HG03354 (cell line): ENCODE data around the gene AKTIP.
A peak's percentile ranks its signal among the peaks of the same experiment; 100 is the strongest.

ENCODE experiments used
- ATAC-seq: cut with Tn5 transposase; IDR thresholded peaks from one replicate; pipeline ENCODE4 v1.9.1; 2021; ENCODE audit warnings: mild to moderate bottlenecking; ENCODE audit not compliant: unreplicated experiment, poor library complexity, severe bottlenecking

Gene AKTIP

DNA sequence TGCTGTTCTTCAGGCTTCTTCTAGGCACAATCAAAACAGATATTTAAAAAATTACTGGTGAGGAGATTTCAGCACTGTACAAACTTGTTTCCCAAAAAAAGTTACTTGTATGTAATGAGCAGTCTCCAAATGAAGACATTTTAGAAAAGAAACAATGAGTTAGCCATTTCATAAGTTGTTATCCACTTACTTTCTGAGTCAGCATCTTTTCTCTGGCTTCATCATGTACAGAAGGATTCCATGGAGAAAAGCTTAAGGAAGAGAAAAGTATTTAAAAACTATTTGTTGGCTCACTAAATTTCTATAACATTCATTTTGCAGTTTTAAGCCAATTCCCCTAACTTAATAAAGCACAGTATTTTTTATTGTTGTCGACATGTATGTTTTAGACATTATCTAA is 10.5 kb downstream of the AKTIP start:
- no peak for ATAC-seq

DNA sequence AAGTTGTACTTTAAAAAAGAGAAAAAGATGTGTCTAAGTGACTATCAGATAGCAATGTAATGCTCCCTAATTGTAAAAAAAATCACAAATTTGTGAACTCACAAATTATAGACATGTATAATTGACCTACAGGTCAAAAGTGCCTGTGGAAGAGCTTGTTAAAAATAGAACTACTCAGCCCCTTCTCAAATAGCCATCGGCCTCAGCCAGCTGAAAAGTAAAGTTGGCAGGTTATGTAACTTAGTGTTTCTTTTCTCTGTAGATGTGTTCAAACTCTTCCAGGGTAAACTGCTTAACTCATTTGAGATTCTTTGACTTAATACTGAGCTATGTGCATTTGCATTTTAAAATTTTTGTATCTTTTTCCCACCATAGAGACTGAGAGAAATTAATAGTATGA is 13.3 kb downstream of the AKTIP start:
- no peak for ATAC-seq

DNA sequence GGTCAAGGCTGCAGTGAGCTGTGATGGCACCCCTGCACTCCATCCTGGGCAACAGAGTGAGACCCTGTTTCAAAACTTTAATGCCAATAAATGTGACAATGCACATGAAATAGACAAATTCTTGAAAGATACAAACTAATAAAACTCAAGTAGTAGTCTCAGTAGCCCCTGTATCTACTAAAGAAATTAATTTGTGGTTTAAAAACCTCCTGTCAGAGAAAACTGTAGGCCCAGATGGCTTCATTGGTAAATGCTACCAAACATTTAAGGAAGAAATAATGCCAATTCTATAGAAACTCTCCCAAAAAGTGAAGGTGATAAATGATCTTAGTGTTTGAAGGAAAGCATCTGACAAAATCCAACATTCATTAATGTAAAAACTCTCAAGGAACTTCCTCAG is 16.8 kb downstream of the AKTIP start:
- no peak for ATAC-seq

DNA sequence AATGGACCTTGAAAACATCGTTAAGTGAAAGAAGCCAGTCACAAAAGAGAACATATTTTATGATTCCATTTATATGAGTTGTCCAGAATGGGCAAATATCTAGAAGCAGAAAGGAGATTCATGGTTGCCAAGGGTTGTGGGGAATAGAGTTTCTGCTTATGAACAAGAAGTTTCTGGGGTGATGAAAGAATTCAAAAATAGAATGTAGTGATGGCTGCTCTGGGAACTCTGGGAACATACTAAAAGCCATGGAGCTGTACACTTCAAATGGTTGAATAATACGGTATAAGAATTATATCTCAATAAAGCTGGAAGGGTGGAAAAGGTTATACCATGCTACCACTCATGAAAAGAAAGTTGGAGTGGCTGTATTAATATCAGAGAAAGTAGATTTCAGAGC is 18.5 kb downstream of the AKTIP start:
- no peak for ATAC-seq

DNA sequence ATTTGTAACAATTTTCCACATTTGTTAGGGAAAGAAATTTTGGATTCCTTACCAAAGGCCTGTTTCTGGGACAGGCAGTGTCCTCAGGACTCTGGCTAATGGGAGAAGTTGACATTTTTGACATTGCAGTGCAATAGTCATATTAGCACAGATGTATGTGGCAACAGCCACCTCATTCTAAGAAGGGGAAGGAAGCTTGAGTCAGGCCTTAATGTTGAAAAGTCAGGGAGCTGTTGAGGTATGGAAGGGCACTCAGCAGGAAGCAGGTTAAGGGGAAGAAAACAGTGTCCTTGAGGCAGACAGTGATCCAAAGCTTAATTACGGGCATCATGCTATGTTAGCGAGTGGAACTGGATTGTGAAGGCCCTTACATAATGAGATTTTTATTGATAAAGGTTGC is 20.9 kb downstream of the AKTIP start:
- no peak for ATAC-seq

DNA sequence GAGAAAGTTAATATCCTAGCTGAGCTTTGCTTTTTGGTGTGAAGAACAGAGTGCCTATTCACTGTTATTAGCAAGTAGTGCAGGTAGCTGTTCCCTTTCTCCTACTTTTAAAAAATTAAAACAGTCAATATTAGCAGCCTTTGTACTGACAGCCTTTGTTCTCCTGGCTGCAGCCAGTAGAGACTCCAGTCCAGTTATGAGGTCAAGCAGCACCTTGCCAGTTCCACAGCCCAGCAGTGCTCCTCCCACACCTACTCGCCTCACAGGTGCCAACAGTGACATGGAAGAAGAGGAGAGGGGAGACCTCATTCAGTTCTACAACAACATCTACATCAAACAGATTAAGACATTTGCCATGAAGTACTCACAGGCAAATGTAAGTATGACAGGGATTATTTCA is 22.6 kb downstream of the AKTIP start:
- ATAC-seq: no peak

DNA sequence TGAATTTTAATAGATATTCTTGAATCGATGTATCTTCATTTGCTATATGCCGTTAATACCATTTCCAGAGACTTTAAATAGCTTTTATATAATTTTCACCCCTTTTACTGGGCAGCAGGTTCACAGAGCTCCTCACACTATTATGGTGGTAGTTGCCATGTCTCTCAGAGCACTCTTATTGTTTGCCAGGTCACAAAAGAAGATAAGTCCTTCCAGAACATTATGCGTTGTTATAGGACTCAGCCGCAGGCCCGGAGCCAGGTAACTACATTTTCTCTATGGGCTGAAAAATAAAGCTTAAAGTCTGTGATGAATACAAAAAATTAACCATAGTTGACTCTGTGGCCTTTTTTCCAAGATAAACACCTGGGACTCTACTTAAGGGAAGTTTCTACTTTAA is 24.0 kb downstream of the AKTIP start:
- no peak for ATAC-seq

DNA sequence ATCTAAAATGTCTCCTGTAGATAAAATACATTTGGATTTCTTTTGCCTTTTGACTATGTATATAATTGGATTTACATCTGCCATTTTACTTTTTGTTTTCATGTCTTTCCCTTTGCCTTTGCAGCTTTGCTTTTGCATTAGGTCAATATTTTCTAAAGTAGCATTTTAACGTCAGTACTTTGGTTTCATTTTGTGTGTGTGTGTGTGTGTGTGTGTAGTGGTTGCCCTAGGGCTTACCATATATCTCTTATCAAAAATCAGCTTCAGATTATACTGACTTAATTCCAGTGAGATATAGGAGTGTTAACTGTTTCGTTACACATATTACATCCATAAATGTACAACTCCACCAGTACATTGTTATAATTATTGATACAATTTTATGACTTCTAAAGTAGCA is 26.1 kb downstream of the AKTIP start:
- ATAC-seq: no peak

DNA sequence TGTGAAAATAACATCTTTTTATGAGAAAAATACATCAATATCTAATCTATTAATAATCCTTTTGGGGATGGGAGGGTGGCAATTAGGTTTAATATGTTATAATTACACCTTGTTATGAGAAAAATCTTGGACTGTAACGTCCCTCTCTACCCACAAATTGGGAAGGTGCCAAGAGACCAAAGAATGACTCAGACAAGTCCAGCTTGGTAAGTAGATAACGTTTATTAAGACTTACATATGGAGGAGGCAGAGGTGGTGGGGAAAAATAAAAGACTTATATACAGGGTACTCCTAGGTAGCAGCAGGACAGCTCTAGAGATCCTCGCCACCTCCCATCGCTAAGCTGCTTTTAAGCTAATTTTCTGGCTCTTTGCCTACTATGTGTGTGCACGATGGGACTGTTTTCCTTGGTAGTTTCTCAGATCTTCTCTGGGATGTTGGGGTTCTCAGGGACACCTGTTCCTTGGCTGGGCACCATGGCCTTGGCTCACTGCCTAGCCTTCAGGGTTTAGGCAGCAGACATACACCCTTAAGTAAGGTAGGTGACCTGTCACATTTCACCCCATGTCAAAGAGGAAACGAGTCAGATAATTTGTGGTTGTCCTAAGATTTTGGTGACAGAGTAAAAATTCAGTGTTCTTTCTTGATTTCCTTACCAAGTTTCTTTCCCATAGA is 37.3 kb downstream of the AKTIP start:
- ATAC-seq: no peak

DNA sequence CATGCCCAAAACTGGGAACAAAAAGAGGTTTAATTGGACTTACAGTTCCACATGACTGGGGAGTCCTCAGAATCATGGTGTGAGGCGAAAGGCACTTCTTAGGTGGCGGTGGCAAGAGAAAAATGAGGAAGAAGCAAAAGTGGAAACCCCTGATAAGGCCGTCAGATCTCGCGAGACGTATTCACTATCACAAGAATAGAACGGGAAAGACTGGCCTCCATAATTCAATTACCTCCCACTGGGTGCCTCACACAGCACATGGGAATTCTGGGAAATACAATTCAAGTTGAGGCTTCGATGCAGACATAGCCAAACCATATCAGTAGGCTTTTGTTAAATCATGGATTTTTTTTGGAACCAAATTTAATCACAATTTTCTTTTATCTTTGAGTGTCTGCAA is 44.4 kb downstream of the AKTIP start:
- ATAC-seq: no peak

DNA sequence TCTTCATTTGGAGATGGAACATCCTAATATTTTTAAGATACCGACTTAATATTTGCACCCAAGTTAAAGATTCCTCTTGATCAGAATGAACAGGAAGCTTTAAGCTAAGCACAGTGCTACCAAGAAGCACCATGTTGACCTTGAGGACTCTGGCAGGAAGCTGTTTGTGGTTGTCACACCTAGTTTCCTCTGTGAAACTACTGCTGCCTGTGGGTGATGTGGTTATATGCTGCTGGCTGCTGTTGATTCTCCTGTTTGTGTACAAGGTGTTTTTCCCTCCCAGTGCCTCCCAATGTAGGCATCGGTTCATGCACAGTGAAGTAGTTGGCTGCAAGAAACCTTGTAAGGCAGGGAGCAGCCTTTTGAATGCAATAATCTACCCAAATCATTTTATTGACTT is 45.3 kb downstream of the AKTIP start:
- ATAC-seq: peak; percentile 100

DNA sequence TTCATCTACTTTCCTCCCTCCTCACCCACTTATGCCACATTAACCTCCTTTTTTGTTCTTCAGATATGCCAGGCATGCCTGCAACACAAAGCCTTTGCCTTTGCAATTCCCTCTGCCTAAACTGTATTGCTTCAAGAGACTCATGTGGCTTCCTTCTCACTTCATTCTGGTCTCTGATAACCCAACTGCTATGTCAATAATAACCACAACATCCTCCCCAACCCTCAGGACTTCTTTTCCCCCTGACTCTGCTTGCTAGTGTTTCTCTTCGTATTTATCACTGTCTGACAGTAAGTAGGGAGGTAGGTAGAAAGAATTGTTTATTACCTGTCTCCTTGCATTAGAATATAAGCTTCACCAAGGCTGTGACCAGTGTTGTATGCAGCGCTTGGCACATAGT is 46.4 kb downstream of the AKTIP start:
- ATAC-seq: no peak

DNA sequence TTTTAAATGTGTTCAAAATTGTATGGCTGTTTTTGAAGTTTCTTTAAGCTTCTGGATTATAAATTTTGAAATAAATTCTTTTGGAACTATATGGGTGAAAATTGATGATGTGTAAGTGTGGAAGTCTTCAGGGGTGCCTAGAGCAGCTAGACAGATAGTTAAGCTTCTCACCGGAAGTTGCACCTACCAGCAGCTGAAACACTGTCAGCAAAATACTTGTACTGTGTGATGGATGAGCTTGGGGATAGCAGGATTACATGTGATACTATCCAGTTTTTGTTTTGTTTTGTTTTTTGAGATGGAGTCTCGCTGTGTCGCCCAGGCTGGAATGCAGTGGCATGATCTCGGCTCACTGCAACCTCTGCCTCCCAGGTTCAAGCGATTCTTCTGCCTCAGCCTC is 49.1 kb downstream of the AKTIP start:
- no peak for ATAC-seq

DNA sequence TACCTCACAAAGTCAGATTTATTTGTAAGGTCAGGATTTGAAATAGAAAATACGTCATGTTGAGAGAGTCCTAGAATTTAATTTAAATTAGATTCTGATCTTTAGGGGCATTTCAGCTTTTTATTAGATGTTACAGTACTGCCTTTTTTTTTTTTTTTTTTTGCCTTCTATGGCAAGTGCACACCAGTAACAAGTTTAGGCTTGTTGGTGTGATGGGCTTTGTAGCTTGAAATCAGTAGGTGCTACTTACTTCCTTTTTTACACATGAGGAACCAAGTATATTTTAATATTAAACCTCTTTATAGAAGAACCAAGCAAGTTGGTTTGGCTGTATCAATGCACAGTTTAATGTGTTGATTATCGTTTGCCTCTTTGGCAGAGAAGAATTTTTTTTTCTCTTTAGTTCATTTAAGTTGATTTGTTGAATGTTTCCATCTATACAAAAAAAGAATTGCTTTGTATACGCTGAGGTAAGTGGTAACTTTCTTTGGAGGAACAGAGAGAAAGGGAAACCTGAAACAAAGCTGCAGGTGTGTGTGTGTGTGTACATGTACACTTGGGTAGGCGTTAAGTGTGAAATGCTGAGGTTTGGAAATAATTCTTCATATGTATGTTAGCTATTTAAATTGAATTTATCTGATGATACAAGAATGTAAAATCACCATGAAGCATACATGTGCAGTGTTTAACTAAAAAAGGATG is 53.0 kb downstream of the AKTIP start:
- ATAC-seq: no peak

DNA sequence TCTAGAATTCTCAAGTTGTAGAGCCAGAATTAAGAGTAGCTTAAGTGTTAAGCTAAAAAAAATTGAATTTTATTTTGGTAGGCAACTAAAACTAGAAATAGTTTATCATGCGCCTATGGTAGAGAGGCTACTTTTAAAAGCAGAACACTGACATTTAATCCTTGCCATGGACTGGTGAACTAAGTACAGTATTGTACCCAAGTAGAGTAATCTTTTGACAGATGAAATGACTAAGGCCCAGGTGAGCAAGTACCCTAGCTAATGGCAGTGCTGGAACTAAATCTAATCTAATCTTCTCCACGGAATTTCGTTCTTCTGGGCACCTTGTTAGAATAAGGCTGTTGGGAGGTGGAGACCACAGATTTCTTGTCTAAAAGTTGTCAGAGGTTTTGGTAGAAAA is 56.9 kb downstream of the AKTIP start:
- ATAC-seq: no peak

DNA sequence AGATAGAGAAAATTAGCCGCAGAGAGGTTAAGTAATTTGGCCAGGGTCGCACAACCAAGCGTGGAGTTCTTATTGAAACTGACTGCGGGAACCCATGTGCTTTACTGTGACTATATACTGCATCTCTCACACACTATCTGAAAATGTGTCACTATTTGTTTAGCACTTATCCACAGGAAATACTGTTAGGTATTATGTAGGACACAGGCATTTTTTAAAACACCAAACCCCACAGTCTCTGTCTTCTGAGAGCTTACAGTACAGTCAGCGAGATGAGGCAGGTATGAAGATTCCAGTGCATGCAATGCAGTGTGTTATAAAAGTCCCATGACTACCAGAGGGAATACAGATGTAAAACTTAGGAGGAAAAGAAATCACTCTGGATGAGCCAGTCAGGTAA is 57.5 kb downstream of the AKTIP start:
- ATAC-seq: no peak
